ENCODE data around the gene UBAC2.

UBAC2 gene

GRCh38 chr13:99353246-99353600 is 152.6 kb downstream of the UBAC2 start:
- ChIA-PET POLR2A (no interaction called here), CTCF (no interaction called here)
- DNase-seq (ENCODE audit: extremely low spot score) = no peak
- no peak for TF ChIP-seq SUZ12 (IDR thresholded peaks at IDR 0.05)
- TF ChIP-seq LEF1 (IDR thresholded peaks at IDR 0.05; ENCODE audit: borderline replicate concordance) = no peak
- no peak for TF ChIP-seq CTBP1 (IDR thresholded peaks at IDR 0.05; ENCODE audit: borderline replicate concordance)
- no peak for TF ChIP-seq ARNT (IDR thresholded peaks at IDR 0.05)

GRCh38 chr13:99353836-99354235 is 153.2 kb downstream of the UBAC2 start:
- no peak for DNase-seq (ENCODE audit: extremely low spot score)
- TF ChIP-seq FOXK2 (IDR thresholded peaks at IDR 0.05) (no peak), FOXA1 (IDR thresholded peaks at IDR 0.05) (no peak), TARDBP (IDR thresholded peaks at IDR 0.05) (no peak), ELF4 (IDR thresholded peaks at IDR 0.05) (no peak), L3MBTL2 (conservative IDR thresholded peaks at IDR 0.05) (no peak), ARNT (IDR thresholded peaks at IDR 0.05) (no peak), LEF1 (IDR thresholded peaks at IDR 0.05; ENCODE audit: borderline replicate concordance) (no peak), ZNF384 (IDR thresholded peaks at IDR 0.05) (no peak), HDGF (IDR thresholded peaks at IDR 0.05; ENCODE audit: borderline replicate concordance) (no peak), SUZ12 (IDR thresholded peaks at IDR 0.05) (no peak), SP1 (IDR thresholded peaks at IDR 0.05) (no peak), CTBP1 (IDR thresholded peaks at IDR 0.05; ENCODE audit: borderline replicate concordance) (no peak), FOXM1 (IDR thresholded peaks at IDR 0.05; ENCODE audit: borderline replicate concordance) (no peak), BHLHE40 (IDR thresholded peaks at IDR 0.05; ENCODE audit: borderline replicate concordance) (no peak), PKNOX1 (IDR thresholded peaks at IDR 0.05) (no peak), NFRKB (IDR thresholded peaks at IDR 0.05) (no peak)
- CTCF ChIA-PET = no interaction called here
- POLR2A ChIA-PET = no interaction called here

GRCh38 chr13:99354371-99354951 is 153.8 kb downstream of the UBAC2 start:
- CTCF ChIA-PET = no interaction called here
- no peak for DNase-seq (ENCODE audit: extremely low spot score)
- TF ChIP-seq TARDBP (IDR thresholded peaks at IDR 0.05) (no peak), FOXA1 (IDR thresholded peaks at IDR 0.05) (no peak), SP1 (IDR thresholded peaks at IDR 0.05) (no peak), ARNT (IDR thresholded peaks at IDR 0.05) (no peak), CTBP1 (IDR thresholded peaks at IDR 0.05; ENCODE audit: borderline replicate concordance) (no peak), FOXK2 (IDR thresholded peaks at IDR 0.05) (no peak), SUZ12 (IDR thresholded peaks at IDR 0.05) (no peak), BHLHE40 (IDR thresholded peaks at IDR 0.05; ENCODE audit: borderline replicate concordance) (no peak), LEF1 (IDR thresholded peaks at IDR 0.05; ENCODE audit: borderline replicate concordance) (no peak), FOXM1 (IDR thresholded peaks at IDR 0.05; ENCODE audit: borderline replicate concordance) (no peak), ELF4 (IDR thresholded peaks at IDR 0.05) (no peak), NFRKB (IDR thresholded peaks at IDR 0.05) (no peak), ZNF384 (IDR thresholded peaks at IDR 0.05) (no peak)
- POLR2A ChIA-PET = no interaction called here

- CTCF ChIA-PET = no interaction called here
- no peak for DNase-seq (ENCODE audit: extremely low spot score)
- POLR2A ChIA-PET = no interaction called here
- TF ChIP-seq L3MBTL2 (conservative IDR thresholded peaks at IDR 0.05) = no peak
- no peak for TF ChIP-seq ELF4 (IDR thresholded peaks at IDR 0.05)
- no peak for TF ChIP-seq HDGF (IDR thresholded peaks at IDR 0.05; ENCODE audit: borderline replicate concordance)
- no peak for TF ChIP-seq NFRKB (IDR thresholded peaks at IDR 0.05)
- no peak for TF ChIP-seq CTBP1 (IDR thresholded peaks at IDR 0.05; ENCODE audit: borderline replicate concordance)
- TF ChIP-seq LEF1 (IDR thresholded peaks at IDR 0.05; ENCODE audit: borderline replicate concordance) = no peak
- TF ChIP-seq FOXM1 (IDR thresholded peaks at IDR 0.05; ENCODE audit: borderline replicate concordance) = no peak
- no peak for TF ChIP-seq SP1 (IDR thresholded peaks at IDR 0.05)
- TF ChIP-seq BHLHE40 (IDR thresholded peaks at IDR 0.05; ENCODE audit: borderline replicate concordance) = no peak
- no peak for TF ChIP-seq PKNOX1 (IDR thresholded peaks at IDR 0.05)
- TF ChIP-seq SUZ12 (IDR thresholded peaks at IDR 0.05) = no peak
- TF ChIP-seq TARDBP (IDR thresholded peaks at IDR 0.05) = no peak
- no peak for TF ChIP-seq ARNT (IDR thresholded peaks at IDR 0.05)
- no peak for TF ChIP-seq FOXK2 (IDR thresholded peaks at IDR 0.05)
These were observed 154.8 kb downstream of the UBAC2 start for GRCh38 chr13:99355267-99356011.

- CTCF ChIA-PET = no interaction called here
These were observed 155.3 kb downstream of the UBAC2 start for GRCh38 chr13:99356012-99356261.

More at GRCh38 chr13:99356012-99356261, 155.3 kb downstream of the UBAC2 start:
- TF ChIP-seq LEF1 (IDR thresholded peaks at IDR 0.05; ENCODE audit: borderline replicate concordance) (no peak), L3MBTL2 (conservative IDR thresholded peaks at IDR 0.05) (no peak), CTBP1 (IDR thresholded peaks at IDR 0.05; ENCODE audit: borderline replicate concordance) (no peak), NFRKB (IDR thresholded peaks at IDR 0.05) (no peak), PKNOX1 (IDR thresholded peaks at IDR 0.05) (no peak), ARNT (IDR thresholded peaks at IDR 0.05) (no peak), TARDBP (IDR thresholded peaks at IDR 0.05) (no peak), SP1 (IDR thresholded peaks at IDR 0.05) (no peak), FOXK2 (IDR thresholded peaks at IDR 0.05) (no peak), FOXM1 (IDR thresholded peaks at IDR 0.05; ENCODE audit: borderline replicate concordance) (no peak), SUZ12 (IDR thresholded peaks at IDR 0.05) (no peak), ZNF384 (IDR thresholded peaks at IDR 0.05) (no peak), HDGF (IDR thresholded peaks at IDR 0.05; ENCODE audit: borderline replicate concordance) (no peak), FOXA1 (IDR thresholded peaks at IDR 0.05) (no peak)
- DNase-seq (ENCODE audit: extremely low spot score) = no peak
- POLR2A ChIA-PET = no interaction called here
